H1 (cell line): Measurements from ENCODE around the gene RSF1. TPM values are rescaled to one million over a fixed set of nuclear protein-coding genes. Genes with fewer than 3 reads are reported as not detected.

Source experiments
- ASH2L ChIP-seq: fragments of 200-600, 300-600 bp; sonication (generic); IDR thresholded peaks from one replicate; pipeline ENCODE4 v1.7.1; 2017; ENCODE audit warnings: low read length
- BCL11A ChIP-seq, 2 experiments: IDR thresholded peaks; one replicate each; pipeline ENCODE4 v1.6.1; 2011; ENCODE audit warnings: low read depth in 2 of 2, low read length in 2 of 2, mild to moderate bottlenecking in 2 of 2
- CBX5 ChIP-seq: fragments of 300-800, 300-1000 bp; sonication (generic); IDR thresholded peaks from 2 replicates; pipeline ENCODE4 v1.7.1; 2016; ENCODE audit warnings: antibody characterized with exemption, low read length, low read depth
- EGR1 ChIP-seq: IDR thresholded peaks from 2 replicates; pipeline ENCODE4 v1.6.1; 2011; ENCODE audit warnings: low read depth, low read length, borderline replicate concordance
- POU5F1 ChIP-seq: IDR thresholded peaks from 2 replicates; pipeline ENCODE4 v1.6.1; 2011; ENCODE audit warnings: low read depth, mild to moderate bottlenecking, low read length, moderate library complexity
- RBBP5 ChIP-seq: IDR thresholded peaks from 2 replicates; pipeline ENCODE4 v1.7.1; 2012; ENCODE audit warnings: low read depth, mild to moderate bottlenecking, inconsistent platforms, low read length, moderate library complexity, borderline replicate concordance
- RFX5 ChIP-seq: IDR thresholded peaks from 2 replicates; pipeline ENCODE4 v1.6.1; 2011; ENCODE audit warnings: low read depth, low read length, improper control_type of control experiment, borderline replicate concordance
- RNF2 ChIP-seq: fragments of 200-900, 300-1000 bp; sonication (generic); IDR thresholded peaks from 2 replicates; pipeline ENCODE4 v1.7.1; 2016; ENCODE audit warnings: borderline replicate concordance, low read depth, mild to moderate bottlenecking, antibody characterized with exemption, low read length; ENCODE audit not compliant: poor library complexity, severe bottlenecking; ENCODE audit errors: missing control alignments
- SAP30 ChIP-seq: fragments of 300-600 bp; sonication (generic); IDR thresholded peaks from 2 replicates; pipeline ENCODE4 v1.7.1; 2012; ENCODE audit warnings: low read length, moderate library complexity, mild to moderate bottlenecking, inconsistent platforms; ENCODE audit not compliant: insufficient read depth, insufficient replicate concordance
- polyA plus RNA-seq, 7 experiments: library from polyadenylated mRNA; depleted of rRNA in 3 of 7; stranded (reverse) in 5 of 7; unstranded in 2 of 7; fragments of >200 nt in 5 of 7; fragments of 200-250 nt in 2 of 7; gene quantifications; 1 replicate in 5 of 7; 2 replicates in 1 of 7; 4 replicates in 1 of 7; pipeline versions ENCODE4 v1.2.1 to v1.2.3, GENCODE V29; 2011 to 2013; ENCODE audit warnings: missing spikeins in 2 of 7, mixed read lengths in 2 of 7
- total RNA-seq: library from RNA; stranded (reverse); fragmentation: NEBNext Ultra II Directional; extraction: Animal tissue kit (Norgen Biotek cat#: 25700); gene quantifications from 2 replicates; pipeline ENCODE4 v1.2.1, GENCODE V29; 2021

The RSF1 gene
- total and polyA plus RNA-seq, 2 of the 8 experiments (the other 6 are each of a cell fraction or from before 2014, with no cell fraction given) = 17.8 to 87.9 TPM

DNA sequence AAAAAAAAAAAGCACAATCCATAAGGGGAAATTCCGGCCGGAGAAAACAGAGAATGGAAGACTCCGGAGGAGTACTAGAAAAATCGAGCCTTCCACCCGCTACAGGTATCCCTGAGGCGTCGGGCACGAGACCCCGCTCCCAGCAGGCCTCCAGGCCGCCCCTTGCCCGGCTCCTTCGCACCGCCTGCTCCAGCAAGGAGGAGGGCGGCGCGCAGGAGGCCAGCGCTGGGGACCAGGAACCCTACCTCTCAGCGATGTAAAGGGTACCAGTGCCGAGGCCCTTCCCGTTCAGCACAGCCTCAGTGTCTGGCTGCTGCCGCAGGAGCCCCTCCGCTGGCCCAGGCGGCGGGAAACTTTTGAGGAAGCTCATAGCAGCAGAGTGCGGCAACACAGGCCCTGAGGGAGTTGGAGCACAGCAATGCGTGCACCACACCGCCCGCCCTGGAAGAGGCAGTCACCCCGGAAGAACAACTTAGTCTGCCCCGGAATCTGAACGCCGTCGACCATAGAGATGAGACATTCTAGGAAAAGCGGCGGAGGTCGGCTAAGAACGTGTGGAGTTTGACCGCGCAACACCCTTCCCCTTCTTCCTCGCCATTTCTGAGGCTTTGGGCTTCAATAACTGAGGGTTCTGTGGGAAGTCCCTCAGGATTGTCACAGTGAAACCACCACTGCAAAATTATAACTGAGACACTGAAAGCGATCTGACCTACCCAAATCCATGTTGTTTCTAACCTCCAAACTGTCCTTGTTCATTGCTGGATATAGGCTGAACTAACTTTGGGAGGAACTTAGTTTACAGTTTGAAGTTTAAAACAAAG, 183.0 kb downstream of the RSF1 start, which contains the start of gene CLNS1A (continued):
- TF ChIP-seq RBBP5 (peak; percentile 78; the same call in 1 of the 2 replicates), POU5F1 (no peak), CBX5 (no peak), BCL11A (IDR thresholded peaks at IDR 0.05; ENCODE audit: low read depth in 2 of 2, low read length in 2 of 2) (no peak), SAP30 (peak; percentile 71), RFX5 (no peak), ASH2L (peak; percentile 92), RNF2 (no peak), EGR1 (no peak; the same call in none of the 2 replicates)
